Neural progenitor cell (in vitro differentiated cells): ENCODE results near the gene CD274. TPM values are rescaled to one million over a fixed set of nuclear protein-coding genes. Genes with fewer than 3 reads are reported as not detected.

ENCODE experiments used
- DNase-seq: peaks from one replicate; pipeline ENCODE4 v3.0.0-alpha.2; 2016; ENCODE audit warnings: low spot score
- H2AFZ ChIP-seq: fragments of 200-600 bp; sonication (generic); replicated peaks from 2 replicates; pipeline ENCODE4 v1.6.1; 2016; ENCODE audit warnings: antibody characterized with exemption
- H3F3A ChIP-seq: fragments of 200-600 bp; sonication (generic); 2 replicates; pipeline ENCODE4 v1.6.1; 2016; ENCODE audit warnings: antibody characterized with exemption, low read depth
- H3K27ac ChIP-seq: fragments of 200-600 bp; sonication (generic); 2 replicates; pipeline ENCODE4 v1.5.1; 2016; ENCODE audit warnings: mild to moderate bottlenecking
- H3K27me3 ChIP-seq: fragments of 200-600 bp; sonication (generic); 2 replicates; pipeline ENCODE4 v1.6.1; 2016; ENCODE audit warnings: mild to moderate bottlenecking, moderate library complexity
- H3K36me3 ChIP-seq: fragments of 200-600 bp; sonication (generic); 2 replicates; pipeline ENCODE4 v1.5.1; 2016
- H3K4me1 ChIP-seq: fragments of 200-600 bp; sonication (generic); 2 replicates; pipeline ENCODE4 v1.6.1; 2016; ENCODE audit warnings: mixed run types
- H3K4me2 ChIP-seq: fragments of 200-600 bp; sonication (generic); 2 replicates; pipeline ENCODE4 v1.6.1; 2016
- H3K4me3 ChIP-seq: fragments of 200-600 bp; sonication (generic); 2 replicates; pipeline ENCODE4 v1.5.1; 2016
- H3K79me2 ChIP-seq: fragments of 200-600 bp; sonication (generic); 2 replicates; pipeline ENCODE4 v1.6.1; 2016; ENCODE audit warnings: low read depth
- H3K9ac ChIP-seq: fragments of 200-600 bp; sonication (generic); 2 replicates; pipeline ENCODE4 v1.6.1; 2016
- H3K9me3 ChIP-seq: fragments of 200-600 bp; sonication (generic); 2 replicates; pipeline ENCODE4 v1.5.1; 2016; ENCODE audit warnings: low read depth
- H4K20me1 ChIP-seq: fragments of 200-600 bp; sonication (generic); 2 replicates; pipeline ENCODE4 v1.6.1; 2016; ENCODE audit warnings: low read depth
- H3K27ac Mint-ChIP-seq: 3 replicates; pipeline ENCODE4 v1.8.0; 2021; ENCODE audit warnings: mixed read lengths
- H3K27me3 Mint-ChIP-seq: 2 replicates; pipeline ENCODE4 v1.8.0; 2022; ENCODE audit warnings: low read depth, mild to moderate bottlenecking, inconsistent platforms, moderate library complexity, mixed read lengths; ENCODE audit not compliant: insufficient read depth
- H3K36me3 Mint-ChIP-seq: 3 replicates; pipeline ENCODE4 v1.8.0; 2021; ENCODE audit warnings: mixed read lengths
- H3K4me1 Mint-ChIP-seq: 3 replicates; pipeline ENCODE4 v1.8.0; 2021; ENCODE audit warnings: mixed read lengths
- H3K4me3 Mint-ChIP-seq: 3 replicates; pipeline ENCODE4 v1.8.0; 2021; ENCODE audit warnings: mild to moderate bottlenecking, moderate library complexity, mixed read lengths
- H3K9me3 Mint-ChIP-seq: 3 replicates; pipeline ENCODE4 v1.8.0; 2020; ENCODE audit warnings: mixed read lengths
- CTCF ChIP-seq: fragments of 200-600 bp; sonication (generic); IDR thresholded peaks from 2 replicates; pipeline ENCODE4 v1.5.1; 2017; ENCODE audit warnings: antibody characterized with exemption, mild to moderate bottlenecking
- EZH2 ChIP-seq: fragments of 200-600 bp; sonication (generic); IDR thresholded peaks from 2 replicates; pipeline ENCODE4 v1.6.1; 2017; ENCODE audit warnings: antibody characterized with exemption, mild to moderate bottlenecking, moderate library complexity
- EZH2phosphoT487 ChIP-seq: fragments of 200-600 bp; sonication (generic); IDR thresholded peaks from 2 replicates; pipeline ENCODE4 v1.6.1; 2017; ENCODE audit warnings: antibody characterized with exemption
- total RNA-seq: library from RNA; depleted of rRNA; stranded (reverse); fragments of >200 nt; gene quantifications from 2 replicates; pipeline ENCODE4 v1.2.3, GENCODE V29; 2015; ENCODE audit warnings: low replicate concordance

Gene CD274
- total RNA-seq, 1 donor from 2014 or later = not detected

- TF ChIP-seq EZH2 (no peak), EZH2phosphoT487 (no peak), CTCF (no peak)
- no peak overlapping the region for H2AFZ ChIP-seq
- no peaks in the 10 kb centered on the region for H3K4me1 ChIP-seq
- H3K4me2 ChIP-seq = no peak overlapping the region
- no peak overlapping the region for H3K4me3 Mint-ChIP-seq
- no peaks in the 10 kb centered on the region for H3K9me3 ChIP-seq
- no peak overlapping the region for H3K9ac ChIP-seq
- H3K79me2 ChIP-seq = no peaks in the 10 kb centered on the region
- no peaks in the 10 kb centered on the region for H3F3A ChIP-seq
- no peaks in the 10 kb centered on the region for H3K9me3 Mint-ChIP-seq
- H3K27me3 ChIP-seq = no peaks in the 10 kb centered on the region
- no peaks in the 10 kb centered on the region for H3K36me3 ChIP-seq
- H3K4me1 Mint-ChIP-seq = no peaks in the 10 kb centered on the region
- no peak overlapping the region for H3K27ac Mint-ChIP-seq
- H3K27me3 Mint-ChIP-seq = peaks cover 4% of the 10 kb centered on the region
- no peak overlapping the region for H3K4me3 ChIP-seq
- no peaks in the 10 kb centered on the region for H4K20me1 ChIP-seq
- H3K36me3 Mint-ChIP-seq = no peaks in the 10 kb centered on the region
- H3K27ac ChIP-seq = no peak overlapping the region
- no peak for DNase-seq
Observed at GRCh38 chr9:5485378-5486085, 35.2 kb downstream of the CD274 start.

- Histone ChIP-seq H3K4me2 (no peak overlapping the region), H4K20me1 (no peaks in the 10 kb centered on the region)
Observed at GRCh38 chr9:5486988-5487387, 36.6 kb downstream of the CD274 start.

GRCh38 chr9:5488221-5489008 is 38.1 kb downstream of the CD274 start:
- Mint-ChIP-seq H3K27me3 (no peaks in the 10 kb centered on the region), H3K4me1 (no peaks in the 10 kb centered on the region), H3K9me3 (no peaks in the 10 kb centered on the region), H3K4me3 (no peak overlapping the region), H3K27ac (no peak overlapping the region), H3K36me3 (no peaks in the 10 kb centered on the region)
- Histone ChIP-seq H3K9ac (no peak overlapping the region), H3K4me1 (no peaks in the 10 kb centered on the region), H2AFZ (no peak overlapping the region), H3K4me3 (no peak overlapping the region), H4K20me1 (no peaks in the 10 kb centered on the region), H3K27ac (no peak overlapping the region), H3K79me2 (no peaks in the 10 kb centered on the region), H3K27me3 (no peaks in the 10 kb centered on the region), H3K36me3 (no peaks in the 10 kb centered on the region), H3K4me2 (no peak overlapping the region), H3K9me3 (no peaks in the 10 kb centered on the region), H3F3A (no peaks in the 10 kb centered on the region)
- TF ChIP-seq EZH2phosphoT487 (no peak), CTCF (no peak), EZH2 (no peak)
- DNase-seq = no peak

More at GRCh38 chr9:5486988-5487387, 36.6 kb downstream of the CD274 start:
- Histone ChIP-seq H3K27me3 (no peaks in the 10 kb centered on the region), H3K4me1 (no peaks in the 10 kb centered on the region), H3K9me3 (no peaks in the 10 kb centered on the region), H3K27ac (no peak overlapping the region), H2AFZ (no peak overlapping the region), H3K79me2 (no peaks in the 10 kb centered on the region), H3K4me3 (no peak overlapping the region), H3K9ac (no peak overlapping the region), H3F3A (no peaks in the 10 kb centered on the region), H3K36me3 (no peaks in the 10 kb centered on the region)
- H3K4me3 Mint-ChIP-seq = no peak overlapping the region
- H3K4me1 Mint-ChIP-seq = no peaks in the 10 kb centered on the region
- no peaks in the 10 kb centered on the region for H3K9me3 Mint-ChIP-seq
- H3K27ac Mint-ChIP-seq = no peak overlapping the region
- H3K36me3 Mint-ChIP-seq = no peaks in the 10 kb centered on the region
- DNase-seq = no peak
- TF ChIP-seq EZH2 = no peak
- no peak for TF ChIP-seq EZH2phosphoT487
- TF ChIP-seq CTCF = no peak
- H3K27me3 Mint-ChIP-seq = peaks cover 4% of the 10 kb centered on the region
